ENCODE measurements around the gene CNBD2. TPM values are rescaled to one million over a fixed set of nuclear protein-coding genes. Genes with fewer than 3 reads are reported as not detected.
A peak's percentile ranks its signal among the peaks of the same experiment; 100 is the strongest.
"Not testable (repeated sequence)": the region's sequence is repeated elsewhere in the genome, so short reads cannot be mapped to it uniquely, and the experiment has no call there.

Gene CNBD2
- total and polyA plus RNA-seq, 4 experiments from 2014 or later: 6.7 to 8.2 (median 7.5) TPM

DNA sequence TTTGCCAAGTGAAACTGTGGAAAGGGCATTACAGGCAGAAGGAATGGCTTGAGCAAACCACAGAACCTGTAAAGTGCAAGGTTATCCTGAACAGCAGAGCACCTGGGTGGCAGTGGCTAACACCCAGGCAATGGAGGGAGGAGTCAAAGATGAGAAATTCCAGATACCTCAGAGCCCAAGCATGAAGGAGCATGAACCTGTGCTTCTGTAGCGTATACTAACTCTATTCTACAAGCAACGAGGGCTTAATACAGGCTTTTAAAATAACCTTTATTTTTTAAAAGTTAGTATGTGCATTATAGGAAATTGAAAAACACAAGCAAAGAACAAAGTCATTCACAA, 77.0 kb downstream of the CNBD2 start:
- peaks cover 25% of the 10 kb centered on the region for H3K4me1 ChIP-seq (ENCODE audit: insufficient read depth, low read length)
- Mint-ChIP-seq H3K4me1 (peaks cover 25 to 49% (median 32%) of the 10 kb centered on the region in 4 donors), H3K9me3 (no peaks in the 10 kb centered on the region), H3K36me3 (peaks cover 26 to 33% of the 10 kb centered on the region in 2 donors), H3K4me3 (peak overlapping the region in 1 of 8 donors; percentile 35), H3K27me3 (no peaks in the 10 kb centered on the region), H3K27ac (peak overlapping the region in 1 of 7 donors; percentile 57)
- no peak for DNase-seq
- CTCF ChIA-PET (ENCODE audit: partially characterized antibody): no interaction called here
- H3K27ac ChIP-seq (ENCODE audit: low read depth, low read length): no peak overlapping the region
- intact Hi-C loops (cut with micrococcal nuclease): no loop called here
- no peak overlapping the region for H3K4me3 ChIP-seq (ENCODE audit: low read length in 2 of 2)
- no peaks in the 10 kb centered on the region for H3K27me3 ChIP-seq (ENCODE audit: insufficient read depth, low read length)
- H3K9me3 ChIP-seq (ENCODE audit: control insufficient read depth in 1 of 2, low read length in 2 of 2): no peaks in the 10 kb centered on the region
- H3K36me3 ChIP-seq (ENCODE audit: insufficient read depth, low read length): peaks cover 4% of the 10 kb centered on the region
- POLR2A ChIA-PET (ENCODE audit: partially characterized antibody): no interaction called here

DNA sequence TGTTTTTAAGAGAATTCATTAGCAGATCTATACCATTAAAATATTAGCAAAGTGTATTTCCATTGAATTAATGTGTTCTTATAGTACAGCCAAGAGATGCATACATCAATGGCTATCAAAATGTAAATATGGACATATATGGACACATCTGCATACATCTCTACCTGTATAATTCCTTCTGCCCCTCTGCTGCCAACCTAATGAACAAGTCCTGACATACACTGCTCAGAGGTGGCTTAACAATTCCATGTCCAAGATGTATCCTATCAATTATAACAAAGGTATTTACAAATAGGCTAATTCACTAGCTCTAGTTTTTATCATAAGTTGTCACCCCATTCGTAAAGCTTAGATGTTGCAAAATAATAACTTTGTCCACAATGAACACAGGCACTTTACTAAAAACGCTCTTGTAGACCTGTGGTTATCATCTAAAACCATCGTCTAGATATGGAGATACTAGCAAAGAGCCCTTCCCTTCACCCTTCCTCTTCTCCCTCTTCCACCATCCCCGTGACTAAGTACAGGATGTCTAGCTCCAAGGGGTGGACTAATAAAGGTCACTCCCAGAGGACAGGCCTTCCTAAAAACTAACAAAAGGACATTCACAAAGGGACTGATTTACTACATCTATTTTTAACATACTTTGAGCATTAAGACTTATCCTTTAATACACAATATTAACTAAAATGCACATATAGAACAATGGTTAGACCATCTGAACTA, 77.8 kb downstream of the CNBD2 start:
- H3K9me3 ChIP-seq (ENCODE audit: control insufficient read depth in 1 of 2, low read length in 2 of 2); H3K4me3 ChIP-seq (ENCODE audit: low read length in 2 of 2); H3K27me3 ChIP-seq (ENCODE audit: insufficient read depth, low read length); H3K36me3 ChIP-seq (ENCODE audit: insufficient read depth, low read length); H3K27me3 Mint-ChIP-seq; DNase-seq; H3K27ac ChIP-seq (ENCODE audit: low read depth, low read length); POLR2A ChIA-PET (ENCODE audit: partially characterized antibody); CTCF ChIA-PET (ENCODE audit: partially characterized antibody); intact Hi-C loops (cut with micrococcal nuclease); H3K9me3 Mint-ChIP-seq: not testable (repeated sequence)
- Mint-ChIP-seq H3K4me1 (peaks cover 27 to 53% (median 36%) of the 10 kb centered on the region in 4 donors), H3K4me3 (peak overlapping the region in 3 of 8 donors; percentile 36 to 92 (median 51)), H3K27ac (peak overlapping the region in 3 of 7 donors; percentile 23 to 61 (median 38)), H3K36me3 (peaks cover 26 to 35% of the 10 kb centered on the region in 2 donors)
- peaks cover 28% of the 10 kb centered on the region for H3K4me1 ChIP-seq (ENCODE audit: insufficient read depth, low read length)

DNA sequence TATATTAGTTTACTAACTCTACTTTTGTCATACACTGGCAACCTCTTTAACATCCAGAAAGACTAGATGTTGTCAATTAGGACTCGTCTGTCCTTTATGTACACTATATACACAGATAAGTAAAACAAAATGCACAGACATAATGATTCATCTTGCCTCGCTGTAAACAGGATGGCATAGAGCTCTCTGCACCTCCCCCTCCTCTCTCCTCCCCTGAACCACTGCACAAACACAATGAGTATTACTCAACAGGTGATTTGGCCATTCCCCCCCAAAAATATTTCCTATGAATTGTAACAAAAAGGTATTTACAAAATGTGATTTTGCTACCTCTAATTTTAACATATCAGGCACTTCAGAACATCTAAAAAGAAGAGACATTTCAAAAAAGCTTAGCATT, 81.0 kb downstream of the CNBD2 start:
- intact Hi-C loops (cut with micrococcal nuclease); CTCF ChIA-PET (ENCODE audit: partially characterized antibody); H3K36me3 ChIP-seq (ENCODE audit: insufficient read depth, low read length); H3K27me3 Mint-ChIP-seq; H3K9me3 Mint-ChIP-seq; H3K27me3 ChIP-seq (ENCODE audit: insufficient read depth, low read length); H3K27ac ChIP-seq (ENCODE audit: low read depth, low read length); H3K4me3 ChIP-seq (ENCODE audit: low read length in 2 of 2); H3K9me3 ChIP-seq (ENCODE audit: control insufficient read depth in 1 of 2, low read length in 2 of 2): not testable (repeated sequence)
- POLR2A ChIA-PET (ENCODE audit: partially characterized antibody): interaction anchor here (1.1 to 3.0 kb wide), 3 partner anchors 9 to 95 kb away, joined by 3 to 25 read pairs (median 6); partner anchors contain the start of gene SCAND1
- Mint-ChIP-seq H3K27ac (peak overlapping the region; percentile 70 to 95 (median 92)), H3K4me3 (peak overlapping the region; percentile 90 to 97 (median 95)), H3K36me3 (peaks cover 16 to 35% of the 10 kb centered on the region in 2 donors), H3K4me1 (peaks cover 31 to 59% (median 42%) of the 10 kb centered on the region in 4 donors)
- peaks cover 34% of the 10 kb centered on the region for H3K4me1 ChIP-seq (ENCODE audit: insufficient read depth, low read length)
- peak in 1 of 5 donors; percentile 1 for DNase-seq

DNA sequence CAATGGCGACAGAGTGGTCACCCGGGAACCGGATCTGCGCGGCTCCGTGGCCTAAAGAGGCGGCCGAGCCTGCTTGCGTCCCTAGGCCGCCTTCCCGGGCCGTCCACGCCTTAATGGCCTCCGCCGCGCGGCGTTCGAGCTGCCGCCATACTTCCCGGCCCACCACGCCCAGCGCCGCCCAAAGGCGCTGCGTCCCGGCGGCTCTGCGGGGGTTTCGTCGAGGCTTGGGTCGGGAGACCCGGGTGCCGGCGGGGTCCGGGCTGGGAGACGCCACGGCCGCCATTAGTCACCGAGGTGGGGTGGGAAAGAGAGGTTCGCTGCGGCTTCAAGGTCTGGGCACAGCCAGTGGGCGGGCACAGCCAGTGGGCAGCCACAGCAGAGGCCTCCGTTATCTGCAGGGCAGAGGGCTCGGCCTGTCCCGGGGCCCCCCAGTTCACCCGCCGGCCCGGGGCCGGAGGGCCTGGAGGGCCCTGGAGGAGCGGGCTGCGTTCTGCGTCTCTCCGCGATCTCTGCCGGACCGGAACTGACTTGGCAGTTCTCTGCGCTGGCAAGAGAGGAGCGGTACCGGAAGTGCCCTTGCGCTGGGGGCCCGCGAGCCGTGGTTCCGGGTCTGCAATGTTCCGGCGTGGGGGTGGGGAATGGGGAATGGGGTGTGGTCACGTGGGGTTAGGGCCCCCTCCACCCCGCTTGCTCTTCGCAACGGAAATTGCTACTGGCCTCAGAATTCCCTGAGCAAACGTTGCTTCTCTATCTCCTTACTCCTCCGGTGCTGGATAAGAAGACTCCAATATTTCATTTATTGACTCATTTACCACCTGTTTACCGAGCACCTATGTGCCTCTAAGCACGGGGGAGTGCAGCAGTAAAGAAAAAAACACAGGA, 82.3 kb downstream of the CNBD2 start:
- no peaks in the 10 kb centered on the region for H3K27me3 ChIP-seq (ENCODE audit: insufficient read depth, low read length)
- ChIA-PET CTCF (ENCODE audit: partially characterized antibody) (interaction anchor here (1.5 kb wide), 1 partner anchor 58 kb away, joined by 3 read pairs; no protein-coding TSS in a partner anchor), POLR2A (ENCODE audit: partially characterized antibody) (interaction anchor here (1.1 to 3.0 kb wide), 4 partner anchors 10 to 97 kb away, joined by 3 to 25 read pairs (median 8); partner anchors contain the start of gene SCAND1)
- Mint-ChIP-seq H3K36me3 (peaks cover 16 to 29% of the 10 kb centered on the region in 2 donors), H3K27me3 (peaks cover 3% of the 10 kb centered on the region in 2 donors), H3K4me1 (peaks cover 29 to 52% (median 38%) of the 10 kb centered on the region in 4 donors), H3K4me3 (peak overlapping the region; percentile 90 to 97 (median 95)), H3K27ac (peak overlapping the region; percentile 77 to 96 (median 94)), H3K9me3 (no peaks in the 10 kb centered on the region)
- H3K27ac ChIP-seq (ENCODE audit: low read depth, low read length): peak overlapping the region; percentile 94
- H3K4me3 ChIP-seq (ENCODE audit: low read length in 2 of 2): peak overlapping the region; percentile 21 to 70
- DNase-seq: peak; percentile 81 to 85 (median 81)
- peaks cover 34% of the 10 kb centered on the region for H3K4me1 ChIP-seq (ENCODE audit: insufficient read depth, low read length)
- no peaks in the 10 kb centered on the region for H3K9me3 ChIP-seq (ENCODE audit: control insufficient read depth in 1 of 2, low read length in 2 of 2)
- peaks cover 4% of the 10 kb centered on the region for H3K36me3 ChIP-seq (ENCODE audit: insufficient read depth, low read length)
- intact Hi-C loops (cut with micrococcal nuclease): loop anchor here (1.0 kb wide), 2 partner anchors 14 to 96 kb away; partner anchors contain the start of gene SCAND1

DNA sequence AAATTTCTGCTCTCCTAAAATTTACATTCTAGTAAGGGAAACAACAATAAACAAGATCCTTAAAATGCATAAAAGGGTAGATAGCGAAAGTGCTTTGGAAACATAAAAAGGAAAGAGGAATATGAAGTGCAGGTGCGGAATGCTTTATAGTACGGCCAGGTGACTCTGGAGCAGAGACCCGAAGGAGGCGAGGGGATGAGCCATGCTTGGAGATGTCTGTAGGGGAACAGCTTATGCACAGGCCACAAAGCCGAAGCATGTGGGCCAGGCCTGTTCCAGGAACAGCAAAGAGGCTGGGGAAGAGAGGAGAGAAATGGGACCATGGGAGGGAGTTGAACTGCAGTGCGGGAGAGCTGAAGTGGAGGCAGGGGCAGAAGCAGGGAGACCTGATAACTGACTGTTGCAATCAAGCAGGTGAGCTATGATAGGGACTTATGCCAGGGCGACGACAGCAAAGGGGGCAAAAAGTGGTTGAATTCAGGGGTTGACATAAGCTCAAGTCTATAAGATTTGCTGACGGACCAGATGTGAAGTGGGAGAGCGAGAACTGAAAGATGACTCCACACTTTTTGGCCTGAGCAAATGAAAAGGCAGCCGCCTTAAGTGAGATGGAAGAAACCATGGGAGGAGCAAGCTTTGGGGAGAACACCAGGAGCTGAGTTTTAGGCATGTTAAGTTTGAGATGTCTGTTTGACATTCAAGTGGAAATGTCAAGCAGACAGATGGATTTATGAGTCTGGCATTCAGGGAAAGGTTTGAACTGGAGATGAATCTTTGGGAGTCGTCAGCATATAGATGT, 83.1 kb downstream of the CNBD2 start:
- ChIA-PET POLR2A (ENCODE audit: partially characterized antibody) (interaction anchor here (0.7 to 3.0 kb wide), 3 partner anchors 14 to 185 kb away, joined by 3 to 25 read pairs (median 10); partner anchors contain the start of genes AAR2 and SCAND1), CTCF (ENCODE audit: partially characterized antibody) (interaction anchor here (0.5 to 1.5 kb wide), 2 partner anchors 59 to 88 kb away, joined by 3 read pairs; no protein-coding TSS in a partner anchor)
- Histone ChIP-seq H3K4me1 (ENCODE audit: insufficient read depth, low read length) (peaks cover 27% of the 10 kb centered on the region), H3K4me3 (ENCODE audit: low read length in 2 of 2) (peak overlapping the region; percentile 21 to 70), H3K27ac (ENCODE audit: low read depth, low read length) (peak overlapping the region; percentile 94), H3K27me3 (ENCODE audit: insufficient read depth, low read length) (no peaks in the 10 kb centered on the region), H3K9me3 (ENCODE audit: control insufficient read depth in 1 of 2, low read length in 2 of 2) (no peaks in the 10 kb centered on the region), H3K36me3 (ENCODE audit: insufficient read depth, low read length) (peaks cover 4% of the 10 kb centered on the region)
- Mint-ChIP-seq H3K36me3 (peaks cover 11 to 25% of the 10 kb centered on the region in 2 donors), H3K4me3 (peak overlapping the region; percentile 90 to 97 (median 95)), H3K27me3 (peaks cover 3% of the 10 kb centered on the region in 2 donors), H3K4me1 (peaks cover 23 to 43% (median 33%) of the 10 kb centered on the region in 4 donors), H3K9me3 (no peaks in the 10 kb centered on the region), H3K27ac (peak overlapping the region; percentile 77 to 96 (median 94))
- DNase-seq: no peak
- intact Hi-C loops (cut with micrococcal nuclease): loop anchor here (1.0 kb wide), 1 partner anchor 13 kb away; no protein-coding TSS in a partner anchor

DNA sequence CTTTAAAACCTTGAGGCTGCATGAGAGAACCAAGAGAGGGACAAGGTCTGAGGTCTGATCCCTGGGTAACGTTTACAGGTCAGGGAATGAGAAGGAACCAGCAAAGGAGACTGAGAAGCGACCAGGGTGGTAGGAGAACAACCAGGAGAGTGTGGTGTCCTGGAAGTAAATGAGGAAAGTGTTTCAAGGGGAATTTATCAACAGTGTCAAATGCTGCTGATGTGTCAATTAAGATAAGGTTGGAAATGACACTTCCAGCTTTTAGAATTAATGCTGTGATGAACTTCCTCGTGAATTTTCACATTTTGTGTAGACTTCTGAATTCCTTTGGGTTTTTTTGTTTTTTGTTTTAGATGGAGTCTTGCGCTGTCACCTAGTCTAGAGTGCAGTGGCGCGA, 83.7 kb downstream of the CNBD2 start:
- H3K4me1 Mint-ChIP-seq: peaks cover 23 to 39% (median 31%) of the 10 kb centered on the region in 4 donors
- H3K27me3 Mint-ChIP-seq: peaks cover 3% of the 10 kb centered on the region in 2 donors
- H3K27ac ChIP-seq (ENCODE audit: low read depth, low read length): no peak overlapping the region
- H3K4me1 ChIP-seq (ENCODE audit: insufficient read depth, low read length): peaks cover 27% of the 10 kb centered on the region
- peak overlapping the region; percentile 4 to 95 (median 77) for H3K27ac Mint-ChIP-seq
- intact Hi-C loops (cut with micrococcal nuclease): no loop called here
- H3K9me3 Mint-ChIP-seq: no peaks in the 10 kb centered on the region
- H3K36me3 Mint-ChIP-seq: peaks cover 10 to 25% of the 10 kb centered on the region in 2 donors
- POLR2A ChIA-PET (ENCODE audit: partially characterized antibody): interaction anchor here (0.6 to 3.0 kb wide), 4 partner anchors 13 to 553 kb away, joined by 3 to 25 read pairs (median 6); partner anchors contain the start of genes AAR2, RAB5IF and SCAND1
- CTCF ChIA-PET (ENCODE audit: partially characterized antibody): interaction anchor here (0.5 to 1.5 kb wide), 2 partner anchors 59 to 88 kb away, joined by 3 read pairs; no protein-coding TSS in a partner anchor
- H3K27me3 ChIP-seq (ENCODE audit: insufficient read depth, low read length): no peaks in the 10 kb centered on the region
- H3K4me3 Mint-ChIP-seq: peak overlapping the region in 4 of 8 donors; percentile 2 to 96 (median 49)
- no peak for DNase-seq
- H3K36me3 ChIP-seq (ENCODE audit: insufficient read depth, low read length): peaks cover 4% of the 10 kb centered on the region
- H3K4me3 ChIP-seq (ENCODE audit: low read length in 2 of 2): no peak overlapping the region
- no peaks in the 10 kb centered on the region for H3K9me3 ChIP-seq (ENCODE audit: control insufficient read depth in 1 of 2, low read length in 2 of 2)

Data from CD4-positive, alpha-beta memory T cell (primary cell).